ENCODE results near the gene GRIK4.

- no peak for TF ChIP-seq CTCF (conservative IDR thresholded peaks at IDR 0.05; ENCODE audit: low read depth, low read length)
- TF ChIP-seq CHD1 (IDR thresholded peaks at IDR 0.05; ENCODE audit: low read depth, low read length): no peak
- TF ChIP-seq USF2 (IDR thresholded peaks at IDR 0.05; ENCODE audit: low read depth, low read length): no peak
- TF ChIP-seq MXI1 (IDR thresholded peaks at IDR 0.05; ENCODE audit: borderline replicate concordance, low read depth, low read length): no peak
These were observed 192.8 kb downstream of the GRIK4 start for GRCh38 chr11:120704256-120704750.
